Superior temporal gyrus (tissue), 1 donor: ENCODE results near the gene NARF.
"Not testable (repeated sequence)": the region's sequence is repeated elsewhere in the genome, so short reads cannot be mapped to it uniquely, and the experiment has no call there.

Experiments
- DNase-seq: peaks from one replicate; pipeline ENCODE4 v3.0.0-alpha.2; 2016; ENCODE audit errors: extremely low spot score

NARF gene

DNA sequence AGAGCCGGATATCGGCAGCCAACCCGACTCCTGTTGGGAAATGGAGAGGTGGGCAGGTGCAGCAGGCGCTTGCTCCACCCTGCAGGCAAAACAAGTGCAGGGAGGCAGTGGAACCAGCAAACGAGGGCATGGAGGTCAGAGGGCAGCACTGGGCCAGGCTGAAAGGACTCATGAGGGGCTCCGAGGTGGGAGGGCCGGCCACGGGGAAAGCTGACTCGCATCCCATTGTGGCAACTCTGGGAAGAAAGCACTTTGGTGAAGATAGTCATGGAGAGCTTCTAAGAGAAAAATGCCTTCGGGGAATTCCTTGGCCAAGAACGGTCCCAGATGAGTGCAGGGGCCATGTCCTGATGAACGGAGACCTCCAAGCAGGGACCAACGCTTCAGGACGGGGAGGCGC lies 12.4 kb upstream of the NARF start:
- no peak for DNase-seq

DNA sequence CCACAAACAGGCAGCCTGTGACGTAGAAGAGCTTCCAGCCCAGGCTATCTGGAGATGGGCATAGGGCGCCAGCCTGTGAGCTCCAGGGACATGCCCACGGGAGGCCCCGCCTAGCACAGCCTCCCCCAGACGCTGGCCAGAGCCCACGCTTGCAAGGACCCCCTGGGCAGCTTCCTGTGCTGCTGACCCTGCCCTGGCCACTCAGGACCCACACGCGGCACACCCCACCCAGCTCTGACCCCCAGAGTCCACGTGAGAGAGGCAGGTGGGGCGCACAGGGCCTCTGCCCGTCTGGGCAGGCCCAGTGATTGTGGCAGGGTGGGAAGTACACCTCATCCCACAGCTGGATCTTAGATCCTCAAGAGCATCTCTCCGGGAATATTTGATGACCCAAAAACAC lies 11.9 kb upstream of the NARF start:
- no peak for DNase-seq

DNA sequence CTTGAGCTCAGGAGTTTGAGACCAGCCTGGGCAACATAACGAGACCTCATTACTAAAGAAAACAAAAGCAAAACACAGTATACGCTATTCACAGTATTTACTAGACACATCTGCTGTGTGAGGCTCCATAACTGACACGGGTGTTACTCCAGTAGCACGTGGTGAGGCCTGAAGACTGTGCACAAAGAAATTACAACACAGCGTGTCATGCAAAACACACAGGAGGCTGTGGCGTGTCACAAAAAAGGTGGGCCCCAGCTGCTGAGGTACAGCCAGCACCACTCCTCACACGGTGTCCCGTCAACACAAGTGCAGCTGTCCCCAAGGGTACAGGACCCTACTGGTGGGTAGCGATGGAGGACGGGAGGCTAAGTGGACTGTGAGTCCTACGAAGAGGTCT lies 10.7 kb upstream of the NARF start:
- no peak for DNase-seq

DNA sequence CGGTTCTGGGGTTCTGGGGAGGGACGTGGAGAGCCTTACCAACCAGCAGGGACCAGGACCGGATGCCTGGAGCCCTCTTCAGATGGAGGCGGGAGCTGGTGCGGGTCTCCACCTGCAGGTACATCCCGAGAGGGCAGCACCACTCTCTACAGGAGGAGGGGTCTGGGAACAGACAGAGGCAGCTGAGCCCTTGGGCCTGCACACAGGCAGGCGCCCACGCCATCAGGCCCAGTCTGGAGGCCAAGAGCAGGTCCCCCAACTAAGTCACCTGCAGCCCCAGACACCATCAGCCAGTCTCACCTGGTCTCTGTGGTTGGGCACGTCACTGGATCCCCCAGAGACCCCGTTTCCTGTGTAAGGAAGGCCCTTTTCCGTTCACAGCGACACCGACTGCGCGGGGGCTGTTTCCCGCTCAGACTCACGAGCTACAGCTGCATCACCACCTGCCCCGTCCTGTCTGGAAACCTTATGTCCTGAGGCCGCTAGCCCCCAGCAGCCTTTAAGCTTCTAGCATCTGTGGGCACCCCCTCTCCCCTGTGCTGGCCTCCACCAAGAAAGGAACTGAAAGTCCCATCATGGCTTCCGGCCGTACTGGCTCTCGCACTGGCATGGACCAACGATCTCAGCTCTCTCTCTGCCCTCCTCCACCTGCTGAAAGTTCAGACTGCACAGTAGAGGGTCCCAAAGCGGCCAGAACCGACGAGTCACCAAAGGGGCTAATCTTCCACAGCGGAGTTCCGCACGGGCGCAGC lies 9.2 kb upstream of the NARF start:
- no peak for DNase-seq

DNA sequence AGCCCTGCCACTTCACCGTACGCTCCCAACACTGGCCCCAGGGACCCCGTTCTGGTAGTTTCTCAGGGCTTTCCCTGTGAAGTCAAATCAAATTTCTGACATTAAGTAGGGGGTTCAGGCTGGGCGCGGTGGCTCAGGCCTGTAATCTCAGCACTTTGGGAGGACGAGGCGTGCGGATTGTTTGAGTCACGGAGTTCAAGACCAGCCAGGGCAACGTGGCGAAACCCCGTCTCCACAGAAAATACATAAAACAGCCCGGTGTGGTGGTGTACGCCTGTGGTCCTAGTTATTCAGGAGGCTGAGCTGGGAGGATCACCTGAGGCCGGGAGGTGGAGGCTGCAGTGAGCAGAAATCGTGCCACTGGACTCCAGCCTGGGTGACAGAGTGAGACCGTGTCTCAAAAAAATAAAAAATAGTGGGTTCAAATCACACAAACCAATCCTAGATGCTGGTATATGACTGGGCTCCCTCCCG lies 8.6 kb upstream of the NARF start:
- DNase-seq: no peak

DNA sequence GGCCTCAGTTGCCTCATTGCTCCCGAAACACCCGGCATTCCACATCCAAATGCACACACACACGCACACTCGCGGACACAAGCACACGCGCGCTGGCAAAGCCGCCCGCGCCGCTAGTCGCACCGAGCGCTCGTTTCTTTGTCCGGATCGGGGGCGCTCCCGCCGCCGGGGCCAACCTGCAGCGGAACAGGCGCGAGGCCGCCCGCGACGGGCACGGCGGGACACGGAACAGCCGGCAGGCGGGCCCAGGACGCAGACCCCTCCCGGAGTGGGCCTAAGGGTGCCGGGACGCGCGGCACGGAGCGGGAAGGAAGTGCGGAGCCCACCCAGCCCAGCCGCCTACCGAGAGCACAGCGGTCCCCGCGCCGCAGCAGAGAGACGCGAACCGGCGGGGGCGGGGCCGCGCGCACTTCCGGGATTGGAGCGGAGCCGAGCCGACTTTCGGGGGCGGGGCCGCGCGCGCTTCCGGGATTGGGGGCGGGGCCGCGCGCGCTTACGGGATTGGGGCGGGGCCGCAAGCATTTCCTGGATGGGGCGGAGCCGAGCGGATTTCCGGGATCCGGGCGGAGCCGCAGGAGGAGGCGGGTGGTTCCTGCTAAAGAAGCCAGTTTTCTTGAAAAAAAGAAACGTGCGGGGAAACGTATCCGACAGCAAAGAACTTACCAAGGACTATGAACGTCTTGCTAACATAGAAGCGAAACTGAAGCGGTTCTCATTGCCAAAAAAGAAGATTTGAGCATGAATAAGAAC lies 8.0 kb upstream of the NARF start, which contains the start of gene CYBC1:
Gene CYBC1, minus strand, starts transcription at position 396 of the 750 bp plus-strand sequence. CDS start 1,498 bp downstream, outside the sequence.
- peak; percentile 91 for DNase-seq

DNA sequence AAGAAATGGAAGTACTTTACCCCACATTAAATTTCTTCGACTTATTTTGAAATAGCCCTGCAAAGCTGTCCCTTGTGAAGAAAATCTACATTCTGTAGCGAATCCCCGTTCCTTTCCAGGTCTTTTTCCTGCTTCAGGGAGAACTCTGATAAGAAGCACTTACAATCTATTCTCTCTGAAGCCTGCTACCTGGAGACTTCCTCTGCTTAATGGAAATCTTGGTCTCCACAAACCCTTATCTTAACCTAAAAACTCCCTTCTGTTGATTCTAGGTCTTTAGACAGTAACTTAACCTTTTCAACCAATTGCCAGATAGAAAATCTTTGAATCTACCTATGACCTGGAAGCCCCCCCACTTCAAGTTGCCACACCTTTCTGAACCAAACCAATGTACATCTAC lies 6.4 kb upstream of the NARF start:
- DNase-seq: no peak

DNA sequence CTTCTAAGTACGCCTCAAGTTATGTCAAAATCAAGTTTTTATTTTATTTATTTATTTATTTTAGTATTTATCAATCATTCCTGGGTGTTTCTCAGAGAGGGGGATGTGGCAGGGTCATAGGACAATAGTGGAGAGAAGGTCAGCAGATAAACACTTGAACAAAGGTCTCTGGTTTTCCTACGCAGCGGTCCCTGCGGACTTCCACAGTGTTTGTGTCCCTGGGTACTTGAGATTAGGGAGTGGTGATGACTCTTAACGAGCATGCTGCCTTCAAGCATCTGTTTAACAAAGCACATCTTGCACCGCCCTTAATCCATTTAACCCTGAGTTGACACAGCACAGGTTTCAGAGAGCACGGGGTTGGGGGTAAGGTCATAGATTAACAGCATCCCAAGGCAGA lies 5.4 kb upstream of the NARF start:
- DNase-seq: not testable (repeated sequence)

DNA sequence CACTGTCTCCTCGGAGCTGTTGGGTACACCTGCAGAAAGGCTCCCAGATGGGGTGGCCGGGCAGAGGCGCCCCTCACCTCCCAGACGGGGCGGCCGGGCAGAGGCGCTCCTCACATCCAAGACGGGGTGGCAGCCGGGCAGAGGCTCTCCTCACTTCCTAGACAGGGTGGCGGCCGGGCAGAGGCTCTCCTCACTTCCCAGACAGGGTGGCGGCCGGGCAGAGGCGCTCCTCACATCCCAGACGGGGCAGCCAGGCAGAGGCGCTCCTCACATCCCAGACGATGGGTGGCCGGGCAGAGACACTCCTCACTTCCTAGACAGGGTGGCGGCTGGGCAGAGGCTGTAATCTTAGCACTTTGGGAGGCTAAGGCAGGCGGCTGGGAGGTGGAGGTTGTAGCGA lies 4.8 kb upstream of the NARF start:
- not testable (repeated sequence) for DNase-seq

DNA sequence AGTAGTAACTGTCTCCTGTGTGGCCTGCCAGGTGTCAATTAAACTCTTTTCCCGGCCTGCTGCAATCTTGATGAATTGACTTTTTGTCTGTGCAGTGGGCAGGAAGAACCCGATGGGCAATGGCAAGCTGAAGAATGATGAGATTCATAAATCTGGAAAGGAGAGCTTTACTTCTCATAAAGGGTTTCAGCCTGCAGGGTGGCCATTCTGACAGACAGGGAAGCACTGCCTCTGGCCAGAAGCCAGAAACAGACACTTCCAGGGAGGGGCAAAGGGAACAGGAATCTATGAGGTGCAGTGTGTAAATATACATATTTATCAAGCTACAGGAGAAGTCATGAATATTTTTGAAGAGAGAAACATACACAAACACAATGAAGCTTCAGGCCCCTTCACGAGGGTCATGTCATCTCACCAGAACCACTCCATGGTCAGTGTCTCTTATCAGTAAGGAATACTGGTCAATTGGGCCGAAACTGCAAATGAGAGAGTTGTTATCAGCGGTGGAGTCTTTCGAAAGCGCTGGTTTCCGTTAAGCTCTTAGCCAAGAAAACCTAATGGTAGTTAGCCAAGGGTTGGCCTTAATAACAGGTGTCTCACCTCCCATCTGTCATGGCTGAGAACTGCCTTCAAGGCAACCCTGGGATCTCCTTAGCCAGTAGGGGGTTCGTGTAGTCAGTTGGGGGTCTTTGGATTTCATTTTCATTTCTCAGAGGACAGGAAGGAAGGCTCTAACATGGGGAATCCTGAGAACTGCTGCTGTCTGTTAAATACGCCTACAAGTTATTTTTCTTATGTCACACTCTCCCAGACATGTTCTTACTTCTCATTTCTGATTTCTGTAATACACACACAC lies 1.2 kb upstream of the NARF start:
- no peak for DNase-seq

DNA sequence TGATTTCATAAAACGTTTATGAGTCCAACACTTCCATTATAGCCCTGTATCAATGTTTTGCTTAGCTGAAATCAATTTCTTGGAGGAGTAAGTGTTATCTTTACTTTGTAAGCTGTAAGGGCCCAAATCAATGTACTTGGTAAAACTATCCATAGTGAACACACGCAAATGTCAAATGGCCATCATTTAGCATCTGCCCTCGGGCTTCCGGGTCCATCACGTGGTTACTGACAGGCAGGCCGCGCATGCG lies 687 bp upstream of the NARF start:
- peak; percentile 96 for DNase-seq

DNA sequence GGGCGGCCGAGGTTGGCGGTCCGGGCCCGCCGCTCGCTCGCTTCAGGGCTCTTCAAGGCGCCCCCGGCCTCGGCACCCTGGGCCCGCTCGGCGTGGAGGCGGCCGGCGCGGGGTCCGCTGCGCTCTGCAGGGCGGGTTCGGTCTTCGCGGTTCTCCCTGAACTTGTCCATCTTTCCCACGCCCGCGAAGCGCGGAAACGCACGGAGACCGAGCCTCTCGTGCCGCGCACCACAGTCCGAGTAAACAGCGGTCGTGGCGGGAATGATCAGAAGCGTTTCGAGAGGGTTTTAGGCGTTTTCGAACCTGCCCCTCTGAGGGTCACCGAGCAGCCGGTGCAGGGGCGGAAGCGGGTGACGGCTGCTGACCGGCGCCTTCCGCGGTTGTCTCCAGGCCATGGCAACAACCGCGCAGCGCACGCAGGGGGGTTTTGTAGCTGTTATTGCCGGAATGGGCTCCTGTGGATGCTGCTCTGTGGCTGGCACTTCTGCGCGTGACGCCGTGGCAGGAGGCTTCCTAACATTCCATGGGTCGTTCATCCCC lies 414 bp downstream of the NARF start:
- DNase-seq: no peak

DNA sequence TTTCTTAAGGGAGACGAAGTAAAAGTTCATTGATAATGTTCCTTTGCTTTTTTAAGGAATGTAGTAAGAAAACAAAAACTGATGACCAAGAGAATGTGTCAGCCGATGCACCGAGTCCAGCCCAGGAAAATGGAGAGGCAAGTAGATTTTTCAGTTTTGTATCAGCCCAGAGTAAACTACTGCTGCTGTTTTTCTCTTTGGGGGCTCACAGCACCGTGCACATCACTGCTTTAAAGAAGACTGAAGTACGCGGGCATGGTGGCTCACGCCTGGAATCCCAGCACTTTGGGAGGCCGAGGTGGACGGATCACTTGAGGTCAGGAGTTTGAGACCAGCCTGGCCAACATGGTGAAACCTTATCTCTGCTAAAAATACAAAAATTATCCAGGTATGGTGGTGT lies 1.4 kb downstream of the NARF start:
- not testable (repeated sequence) for DNase-seq

DNA sequence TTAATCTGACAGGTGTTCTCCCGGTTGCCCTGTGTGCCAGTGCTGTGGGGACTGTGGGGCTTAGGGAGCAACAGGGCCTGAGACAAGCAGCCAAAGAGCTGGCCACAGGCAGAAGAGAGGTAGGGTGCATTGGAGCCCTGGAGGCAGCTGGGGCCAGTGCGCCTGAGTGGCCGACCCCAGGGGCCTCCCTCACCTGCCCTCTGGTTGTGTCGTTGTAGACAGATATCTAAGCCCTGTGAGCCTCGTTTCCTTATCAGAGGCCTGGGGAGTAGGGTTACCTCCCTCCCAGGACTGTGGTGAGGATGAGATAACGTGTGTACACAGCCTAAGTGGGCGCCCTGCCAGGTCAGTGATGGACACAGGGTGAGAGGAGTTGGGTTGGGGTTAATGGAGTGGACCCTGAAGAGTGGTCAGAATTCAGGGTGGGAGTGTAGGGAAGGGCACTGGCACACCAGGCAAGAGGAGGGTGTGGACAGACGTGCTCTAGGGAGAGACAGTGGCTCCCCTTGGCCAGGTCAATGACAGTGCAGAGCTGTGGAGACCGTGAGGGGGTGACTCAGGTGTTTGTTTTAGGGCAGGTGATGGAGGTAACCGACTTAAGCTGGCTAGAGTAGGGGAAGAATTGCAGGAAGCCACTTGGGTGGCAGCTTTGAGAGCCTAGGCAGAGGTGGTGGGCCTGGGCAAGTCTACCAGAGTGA lies 3.4 kb downstream of the NARF start:
- DNase-seq: no peak

DNA sequence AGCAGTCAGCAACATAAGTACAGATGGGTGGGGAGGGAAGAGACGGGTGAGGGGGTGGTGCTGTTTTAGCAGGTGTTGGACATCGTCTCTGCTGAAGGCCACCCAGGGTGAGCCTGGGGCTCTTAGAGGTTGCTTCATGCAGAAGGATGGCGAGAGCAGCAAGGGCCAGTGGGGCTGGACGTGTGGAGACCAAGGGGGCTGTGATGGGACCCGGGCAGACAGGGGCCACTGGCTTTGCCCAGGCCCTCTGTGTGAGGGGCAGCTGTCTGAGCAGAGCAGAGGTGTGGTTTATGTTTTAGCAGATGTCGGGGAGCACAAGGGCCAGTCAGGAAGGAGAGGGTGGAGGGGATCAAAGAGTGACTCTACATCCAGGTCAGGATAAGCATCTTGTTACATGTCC lies 4.8 kb downstream of the NARF start:
- DNase-seq: no peak

DNA sequence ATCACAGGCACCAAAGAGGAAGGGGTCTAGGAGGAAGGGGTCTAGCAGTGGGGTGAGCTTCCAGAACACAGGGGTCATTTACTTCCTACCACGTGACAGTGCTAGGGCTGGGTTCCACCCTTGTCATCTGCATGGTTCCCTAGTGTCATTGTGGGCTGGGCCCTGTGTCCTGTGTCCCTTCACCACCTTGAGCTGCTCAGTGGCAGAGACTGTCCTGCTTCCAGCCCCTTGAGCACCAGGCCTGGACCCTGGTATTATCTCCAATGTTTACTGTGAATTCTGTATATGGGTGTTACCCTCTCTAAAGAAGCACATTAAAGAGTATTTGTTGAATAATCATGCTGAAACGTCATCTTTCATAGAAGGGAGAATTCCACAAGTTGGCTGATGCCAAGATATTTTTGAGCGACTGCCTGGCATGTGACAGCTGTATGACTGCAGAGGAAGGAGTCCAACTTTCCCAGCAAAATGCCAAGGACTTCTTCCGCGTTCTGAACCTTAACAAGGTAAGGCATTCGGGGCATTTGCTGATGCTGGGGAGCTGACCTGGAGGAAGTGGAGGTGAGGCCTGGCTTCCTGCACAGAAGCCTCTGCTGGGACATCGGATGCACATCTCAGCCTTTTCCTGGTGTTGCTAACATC lies 5.5 kb downstream of the NARF start:
- DNase-seq: no peak

DNA sequence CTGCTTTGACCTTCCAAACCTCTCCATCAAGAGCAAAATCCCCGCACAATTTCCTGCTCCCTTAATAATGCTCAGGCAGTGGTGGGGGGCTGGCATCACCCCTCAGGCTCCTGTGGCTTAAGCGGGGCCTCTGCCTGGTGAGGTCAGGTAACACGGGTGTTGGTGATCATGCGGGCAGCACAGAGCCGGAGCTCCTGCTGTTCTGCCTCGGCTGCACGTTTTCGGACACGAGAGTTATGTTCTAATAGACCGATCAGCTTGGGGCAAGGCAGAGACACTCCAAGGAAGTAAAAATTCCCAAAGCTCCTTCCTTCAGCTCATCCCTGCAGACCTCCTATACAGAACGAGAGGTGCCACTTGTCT lies 6.0 kb downstream of the NARF start:
- DNase-seq: no peak

DNA sequence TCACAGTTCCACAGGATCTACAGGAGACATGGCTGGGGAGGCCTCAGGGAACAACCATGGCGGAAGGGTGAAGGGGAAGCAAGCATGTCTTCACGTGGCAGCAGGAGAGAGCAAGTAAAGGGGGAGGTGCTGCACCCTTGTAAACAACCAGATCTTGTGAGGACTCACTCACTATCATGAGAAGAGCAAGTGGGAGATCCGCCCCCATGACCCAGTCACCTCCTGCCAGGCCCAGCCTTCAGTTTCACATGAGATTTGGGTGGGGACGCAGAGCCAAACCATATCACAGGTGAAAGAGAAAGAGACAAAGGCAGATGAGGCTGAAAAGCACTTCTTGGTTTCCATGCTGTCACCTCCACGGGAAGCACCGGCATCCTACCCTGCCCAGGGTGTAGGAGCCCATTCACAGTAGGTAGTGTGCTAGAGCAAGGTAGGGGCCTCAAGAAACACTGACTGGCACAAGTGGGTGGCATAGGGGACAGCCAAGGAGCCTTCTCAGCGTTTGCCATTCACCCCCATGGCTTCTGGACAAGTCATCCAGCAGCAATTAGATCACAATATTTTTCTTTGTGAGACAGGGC lies 6.6 kb downstream of the NARF start:
- no peak for DNase-seq

DNA sequence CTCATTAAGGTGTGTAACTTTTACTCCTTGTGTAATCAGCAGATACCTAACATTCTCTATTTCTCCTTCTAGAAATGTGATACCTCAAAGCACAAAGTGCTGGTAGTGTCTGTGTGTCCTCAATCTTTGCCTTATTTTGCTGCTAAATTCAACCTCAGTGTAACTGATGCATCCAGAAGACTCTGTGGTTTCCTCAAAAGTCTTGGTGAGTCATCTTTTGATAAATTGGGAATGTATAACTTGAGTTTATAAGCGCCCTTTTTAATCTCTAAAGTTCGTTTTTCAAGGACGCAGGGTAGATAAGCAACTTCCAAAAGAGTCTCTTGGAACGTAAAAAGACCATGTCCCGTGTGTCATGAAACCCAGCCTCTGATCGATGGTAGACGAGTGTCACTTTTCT lies 10.2 kb downstream of the NARF start:
- DNase-seq: no peak

DNA sequence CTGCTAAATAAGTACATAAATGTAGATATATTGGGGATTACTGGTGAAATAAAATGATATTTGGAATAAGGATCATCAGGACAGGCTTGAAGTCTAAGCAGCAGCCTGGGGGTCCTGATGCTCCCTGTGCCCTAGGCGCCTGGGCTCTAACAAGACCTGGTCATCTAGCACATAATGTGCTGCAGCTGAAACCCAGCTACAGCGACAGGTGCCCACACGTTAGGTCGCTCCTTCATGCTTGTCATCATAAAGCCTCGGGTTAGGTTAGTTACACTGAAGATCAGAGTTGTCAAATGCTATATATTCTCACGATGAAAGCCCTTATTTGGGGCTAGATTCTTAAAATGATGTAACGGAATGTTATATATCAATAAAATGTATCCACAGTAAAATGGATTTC lies 11.5 kb downstream of the NARF start:
- no peak for DNase-seq
